Measurements from ENCODE around the gene LPCAT1.
"Not testable (repeated sequence)": the region's sequence is repeated elsewhere in the genome, so short reads cannot be mapped to it uniquely, and the experiment has no call there.

LPCAT1 gene

DNA sequence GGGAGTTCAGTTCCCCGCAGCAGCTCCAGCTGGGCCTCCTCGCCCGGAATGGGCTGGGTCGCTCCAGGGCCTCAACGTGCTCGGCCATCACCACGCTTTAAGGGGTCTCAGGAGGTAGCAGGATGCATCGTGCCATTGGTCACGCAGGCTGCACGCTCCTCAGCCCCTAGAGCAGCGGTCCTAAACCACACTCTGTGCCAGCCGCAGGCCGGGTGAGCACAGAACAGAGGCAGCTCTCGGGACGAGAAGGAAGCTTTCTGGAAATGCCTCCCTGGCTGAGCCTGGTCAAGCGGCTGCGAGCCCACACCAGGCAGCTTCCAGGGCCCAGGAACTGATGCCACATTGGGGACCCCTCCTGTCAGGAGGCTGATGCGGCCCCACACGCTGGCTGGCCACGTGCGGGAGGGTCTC, 39.3 kb upstream of the LPCAT1 start:
- H3K4me1 ChIP-seq (ENCODE audit: control insufficient read depth, insufficient read depth, low read length): peaks cover 25% of the 10 kb centered on the region
- no peak for DNase-seq (ENCODE audit: low read depth)

DNA sequence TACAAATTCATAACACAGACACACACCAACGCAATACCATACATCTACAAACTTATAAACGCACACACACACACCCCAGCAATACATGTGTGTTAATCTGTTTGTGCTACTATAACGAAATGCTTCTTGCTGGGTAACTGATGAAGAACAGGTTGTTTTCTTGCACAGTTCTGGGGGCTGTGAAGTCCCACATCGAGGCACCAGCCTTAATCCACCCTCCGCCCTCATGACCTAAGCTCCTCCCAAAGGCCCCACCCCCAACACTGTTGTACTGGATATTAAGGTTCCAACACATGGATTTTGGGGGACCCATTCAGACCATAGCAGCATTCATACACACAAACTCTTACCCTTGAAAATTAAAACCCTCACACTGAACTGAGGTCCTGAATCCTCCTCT, 38.8 kb upstream of the LPCAT1 start:
- Histone ChIP-seq H3K9ac (ENCODE audit: low read length) (no peak overlapping the region), H3K9me3 (ENCODE audit: control insufficient read depth, low read length) (no peaks in the 10 kb centered on the region), H3K4me1 (ENCODE audit: control insufficient read depth, insufficient read depth, low read length) (peaks cover 20% of the 10 kb centered on the region), H3K27me3 (replicated peaks; ENCODE audit: control insufficient read depth, insufficient read depth, low read length) (no peaks in the 10 kb centered on the region), H3K4me3 (ENCODE audit: low read length) (no peak overlapping the region), H3K36me3 (ENCODE audit: control insufficient read depth, insufficient read depth, low read length, severe bottlenecking) (no peaks in the 10 kb centered on the region)
- no peak for DNase-seq (ENCODE audit: low read depth)

More for the DNA sequence above, 39.3 kb upstream of the LPCAT1 start:
- H3K9me3 ChIP-seq (ENCODE audit: control insufficient read depth, low read length): no peaks in the 10 kb centered on the region
- no peak overlapping the region for H3K4me3 ChIP-seq (ENCODE audit: low read length)
- H3K36me3 ChIP-seq (ENCODE audit: control insufficient read depth, insufficient read depth, low read length, severe bottlenecking): no peaks in the 10 kb centered on the region
- no peaks in the 10 kb centered on the region for H3K27me3 ChIP-seq (replicated peaks; ENCODE audit: control insufficient read depth, insufficient read depth, low read length)
- H3K9ac ChIP-seq (ENCODE audit: low read length): no peak overlapping the region

DNA sequence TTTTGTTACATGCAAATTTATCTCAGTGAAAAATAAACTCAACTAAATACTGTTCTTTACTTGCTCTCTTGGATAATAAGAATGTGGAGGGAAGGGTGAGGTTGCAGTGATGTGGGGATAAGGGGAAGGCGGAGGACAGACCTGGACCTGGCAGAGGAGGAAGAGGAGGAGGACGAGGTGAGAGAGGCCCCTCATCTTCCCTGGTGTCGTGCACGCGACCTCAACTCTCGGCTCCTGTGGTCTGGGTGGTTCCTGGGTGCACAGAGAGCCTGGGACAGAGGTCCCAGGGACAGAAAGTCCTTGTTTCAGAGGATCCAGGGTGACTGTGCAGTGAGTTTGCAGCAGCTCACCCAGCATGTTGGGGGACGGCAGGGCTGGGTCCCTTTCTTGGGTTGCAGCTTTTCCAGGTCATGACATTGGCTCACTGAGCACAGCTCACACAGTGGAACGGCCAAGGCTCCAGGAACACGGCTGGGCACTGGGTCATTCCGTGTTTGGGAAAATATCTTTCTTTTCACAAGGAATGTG, 37.7 kb upstream of the LPCAT1 start:
- H3K27me3 ChIP-seq (replicated peaks; ENCODE audit: control insufficient read depth, insufficient read depth, low read length): no peaks in the 10 kb centered on the region

DNA sequence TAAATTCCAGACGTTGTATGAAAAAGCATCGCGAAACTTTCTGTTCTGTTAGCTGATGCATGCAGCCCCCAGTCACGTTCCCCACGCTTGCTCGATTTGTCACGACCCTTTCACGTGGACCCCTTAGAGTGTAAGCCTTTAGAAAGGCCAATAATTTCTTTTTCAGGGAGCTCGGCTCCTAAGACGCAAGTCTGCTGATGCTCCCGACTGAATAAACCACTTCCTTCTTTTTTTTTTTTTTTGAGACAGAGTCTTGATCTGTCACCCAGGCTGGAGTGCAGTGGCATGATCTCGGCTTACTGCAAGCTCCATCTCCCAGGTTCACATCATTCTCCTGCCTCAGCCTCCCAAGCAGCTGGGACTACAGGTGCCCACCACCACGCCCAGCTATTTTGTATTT, 36.7 kb upstream of the LPCAT1 start:
- not testable (repeated sequence) for H3K36me3 ChIP-seq (ENCODE audit: control insufficient read depth, insufficient read depth, low read length, severe bottlenecking); H3K9ac ChIP-seq (ENCODE audit: low read length); H3K4me1 ChIP-seq (ENCODE audit: control insufficient read depth, insufficient read depth, low read length); H3K4me3 ChIP-seq (ENCODE audit: low read length); H3K9me3 ChIP-seq (ENCODE audit: control insufficient read depth, low read length); DNase-seq (ENCODE audit: low read depth); H3K27me3 ChIP-seq (replicated peaks; ENCODE audit: control insufficient read depth, insufficient read depth, low read length)

More for the DNA sequence above, 37.7 kb upstream of the LPCAT1 start:
- DNase-seq (ENCODE audit: low read depth): no peak
- H3K9me3 ChIP-seq (ENCODE audit: control insufficient read depth, low read length): no peaks in the 10 kb centered on the region
- H3K36me3 ChIP-seq (ENCODE audit: control insufficient read depth, insufficient read depth, low read length, severe bottlenecking): no peaks in the 10 kb centered on the region
- no peak overlapping the region for H3K4me3 ChIP-seq (ENCODE audit: low read length)
- H3K9ac ChIP-seq (ENCODE audit: low read length): no peak overlapping the region
- peaks cover 12% of the 10 kb centered on the region for H3K4me1 ChIP-seq (ENCODE audit: control insufficient read depth, insufficient read depth, low read length)

DNA sequence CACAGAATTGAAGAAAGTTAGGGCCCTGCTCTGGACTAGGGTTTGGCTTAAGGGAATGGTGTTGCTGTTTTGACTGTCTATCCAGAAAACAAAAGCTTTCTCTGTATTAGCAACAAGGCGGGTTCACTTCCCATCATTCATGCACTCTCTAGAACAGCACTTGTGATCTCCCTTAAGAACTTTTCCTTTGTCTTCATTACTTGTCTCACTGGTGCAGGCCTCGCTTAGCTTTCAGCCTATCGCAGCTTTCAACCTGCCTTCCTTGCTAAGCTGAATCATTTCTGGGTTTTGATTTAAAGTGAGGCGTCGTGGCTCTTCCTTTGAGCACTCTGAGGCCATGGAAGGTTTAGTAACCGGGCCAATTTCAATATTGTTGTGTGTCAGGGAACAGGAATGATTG, 35.2 kb upstream of the LPCAT1 start:
- peaks cover 7% of the 10 kb centered on the region for H3K27me3 ChIP-seq (replicated peaks; ENCODE audit: control insufficient read depth, insufficient read depth, low read length)

DNA sequence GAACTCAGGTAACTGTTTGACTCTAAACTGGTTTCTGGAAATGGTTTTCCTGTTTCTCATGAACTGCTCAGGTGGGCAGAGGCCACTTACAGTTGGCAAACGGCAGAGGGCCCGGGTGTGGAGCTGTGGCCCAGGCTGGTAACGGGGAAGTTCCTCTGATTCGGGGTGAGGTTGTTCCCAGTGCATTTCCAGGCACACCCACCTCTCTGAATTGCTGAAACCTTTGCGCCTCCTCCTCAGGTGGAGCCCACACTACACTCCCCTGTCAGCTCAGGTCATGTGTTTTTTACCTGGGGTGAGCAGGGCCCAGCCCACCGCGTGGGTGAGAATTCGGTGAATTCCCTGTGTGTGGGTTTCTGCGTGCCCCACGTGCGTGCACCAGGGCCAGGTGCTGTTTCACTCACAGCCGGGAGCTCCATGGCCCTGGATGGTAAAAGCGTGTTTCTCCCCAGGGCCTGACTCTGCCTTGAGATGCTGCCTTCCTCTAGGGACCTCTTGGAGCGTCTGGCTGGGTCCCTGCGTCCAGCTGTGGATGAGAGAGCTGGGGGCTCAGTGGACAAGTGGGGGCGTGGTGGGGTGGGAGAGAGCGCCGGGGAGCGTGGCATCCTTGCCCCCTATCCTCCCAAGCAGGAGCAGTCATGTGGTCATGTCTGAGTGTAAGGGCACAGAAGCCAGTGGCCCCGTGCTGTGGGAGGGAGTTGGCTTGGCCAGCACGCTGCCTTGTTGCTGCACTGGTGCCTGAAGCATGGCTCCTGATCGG, 33.5 kb upstream of the LPCAT1 start:
- Histone ChIP-seq H3K4me1 (ENCODE audit: control insufficient read depth, insufficient read depth, low read length) (peaks cover 9% of the 10 kb centered on the region), H3K36me3 (ENCODE audit: control insufficient read depth, insufficient read depth, low read length, severe bottlenecking) (no peaks in the 10 kb centered on the region), H3K9me3 (ENCODE audit: control insufficient read depth, low read length) (no peaks in the 10 kb centered on the region), H3K27me3 (replicated peaks; ENCODE audit: control insufficient read depth, insufficient read depth, low read length) (peaks cover 10% of the 10 kb centered on the region), H3K9ac (ENCODE audit: low read length) (no peak overlapping the region), H3K4me3 (ENCODE audit: low read length) (no peak overlapping the region)
- no peak for DNase-seq (ENCODE audit: low read depth)

More for the DNA sequence above, 35.2 kb upstream of the LPCAT1 start:
- H3K36me3 ChIP-seq (ENCODE audit: control insufficient read depth, insufficient read depth, low read length, severe bottlenecking): no peaks in the 10 kb centered on the region
- no peak for DNase-seq (ENCODE audit: low read depth)
- H3K9me3 ChIP-seq (ENCODE audit: control insufficient read depth, low read length): no peaks in the 10 kb centered on the region
- no peak overlapping the region for H3K4me3 ChIP-seq (ENCODE audit: low read length)
- H3K4me1 ChIP-seq (ENCODE audit: control insufficient read depth, insufficient read depth, low read length): peaks cover 3% of the 10 kb centered on the region
- H3K9ac ChIP-seq (ENCODE audit: low read length): no peak overlapping the region

DNA sequence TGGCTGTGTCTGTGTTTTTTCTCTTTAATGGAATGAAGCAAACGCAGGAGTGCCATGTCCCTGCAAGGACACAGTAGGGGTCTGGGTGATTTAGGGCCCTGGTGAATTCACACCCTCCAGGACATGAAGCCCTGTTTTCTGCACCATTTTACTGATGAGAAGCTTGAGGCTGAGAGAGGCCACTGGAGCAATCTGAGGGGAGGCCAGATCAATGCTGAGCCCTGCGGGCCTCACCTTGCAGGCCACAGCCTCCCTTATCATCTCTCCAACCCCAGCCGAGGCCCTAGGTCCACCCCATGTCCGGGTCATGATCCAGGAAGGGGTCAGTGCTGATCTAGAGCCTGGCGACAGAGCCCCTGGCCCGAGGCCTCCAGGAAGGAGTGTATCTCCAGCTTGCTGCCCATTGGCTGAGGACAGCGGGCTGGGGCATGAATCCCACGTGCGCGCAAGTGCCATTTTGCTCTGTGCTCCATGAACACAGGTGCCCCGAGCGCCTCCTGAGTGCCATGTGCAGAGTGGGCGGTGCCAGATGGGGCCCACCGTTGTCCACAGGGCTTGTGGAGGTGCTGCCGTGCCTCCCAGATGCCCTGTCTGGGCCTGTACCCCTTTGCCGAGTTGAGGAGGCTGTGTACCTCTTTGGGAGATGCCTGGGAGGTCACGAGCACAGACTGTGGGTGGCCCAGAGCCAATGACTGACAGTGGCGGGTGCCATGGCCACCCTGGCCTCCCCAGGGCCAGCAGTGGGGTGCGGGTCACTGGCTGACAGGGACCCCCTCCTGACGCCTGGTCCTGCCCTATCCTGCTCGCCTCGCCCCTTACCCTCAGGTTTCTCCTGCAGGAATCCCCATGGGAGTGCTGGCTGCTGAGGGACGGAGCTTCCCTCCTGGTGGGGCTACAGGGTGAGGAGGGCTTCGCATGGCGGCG, 32.3 kb upstream of the LPCAT1 start:
- DNase-seq (ENCODE audit: low read depth): no peak
- peaks cover 10% of the 10 kb centered on the region for H3K27me3 ChIP-seq (replicated peaks; ENCODE audit: control insufficient read depth, insufficient read depth, low read length)

DNA sequence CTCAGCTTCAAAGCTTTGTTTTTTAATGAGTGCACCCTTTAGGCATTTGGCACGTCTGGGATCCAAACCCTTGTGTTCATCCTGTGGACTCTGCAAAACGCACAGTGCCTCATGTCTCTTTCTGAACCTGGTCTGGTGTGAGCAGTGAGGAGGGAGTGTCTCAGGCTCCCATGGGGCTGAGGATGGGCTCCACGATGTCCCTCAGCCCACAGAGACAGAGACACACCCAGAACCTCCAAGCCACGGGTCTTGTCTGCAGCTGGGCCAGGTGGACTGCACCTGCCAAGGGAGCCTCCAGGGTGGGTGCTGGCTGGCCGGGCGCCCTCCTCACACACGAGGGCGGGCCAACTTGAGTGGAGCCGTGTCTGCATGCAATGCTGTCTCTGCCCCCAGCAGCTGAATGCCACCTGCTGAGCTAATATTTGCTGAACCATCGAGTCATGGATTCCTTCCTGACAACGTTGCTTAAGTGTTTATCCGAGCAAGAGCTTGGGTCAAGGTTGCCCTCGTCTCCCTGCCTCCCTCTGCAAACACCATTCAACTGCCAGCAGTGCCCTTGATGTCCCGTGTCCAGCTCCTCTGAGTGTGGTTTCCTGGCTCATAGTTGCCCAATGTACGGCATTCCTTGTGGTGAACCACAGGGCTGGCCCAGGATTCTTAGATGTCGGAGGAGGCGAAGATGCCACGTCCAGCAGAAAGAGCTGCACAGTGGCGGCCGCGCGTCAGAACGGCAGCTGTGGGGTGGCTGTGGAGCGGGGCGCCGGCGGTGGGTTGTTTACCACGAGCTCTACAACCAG, 31.4 kb upstream of the LPCAT1 start:
- no peaks in the 10 kb centered on the region for H3K36me3 ChIP-seq (ENCODE audit: control insufficient read depth, insufficient read depth, low read length, severe bottlenecking)
- H3K9me3 ChIP-seq (ENCODE audit: control insufficient read depth, low read length): no peaks in the 10 kb centered on the region
- peaks cover 10% of the 10 kb centered on the region for H3K27me3 ChIP-seq (replicated peaks; ENCODE audit: control insufficient read depth, insufficient read depth, low read length)
- peak; percentile 88 for DNase-seq (ENCODE audit: low read depth)
- H3K4me1 ChIP-seq (ENCODE audit: control insufficient read depth, insufficient read depth, low read length): peaks cover 13% of the 10 kb centered on the region
- H3K4me3 ChIP-seq (ENCODE audit: low read length): no peak overlapping the region
- H3K9ac ChIP-seq (ENCODE audit: low read length): no peak overlapping the region

More for the DNA sequence above, 32.3 kb upstream of the LPCAT1 start:
- H3K4me3 ChIP-seq (ENCODE audit: low read length): no peak overlapping the region
- no peaks in the 10 kb centered on the region for H3K36me3 ChIP-seq (ENCODE audit: control insufficient read depth, insufficient read depth, low read length, severe bottlenecking)
- no peaks in the 10 kb centered on the region for H3K9me3 ChIP-seq (ENCODE audit: control insufficient read depth, low read length)
- H3K9ac ChIP-seq (ENCODE audit: low read length): no peak overlapping the region
- peaks cover 13% of the 10 kb centered on the region for H3K4me1 ChIP-seq (ENCODE audit: control insufficient read depth, insufficient read depth, low read length)

DNA sequence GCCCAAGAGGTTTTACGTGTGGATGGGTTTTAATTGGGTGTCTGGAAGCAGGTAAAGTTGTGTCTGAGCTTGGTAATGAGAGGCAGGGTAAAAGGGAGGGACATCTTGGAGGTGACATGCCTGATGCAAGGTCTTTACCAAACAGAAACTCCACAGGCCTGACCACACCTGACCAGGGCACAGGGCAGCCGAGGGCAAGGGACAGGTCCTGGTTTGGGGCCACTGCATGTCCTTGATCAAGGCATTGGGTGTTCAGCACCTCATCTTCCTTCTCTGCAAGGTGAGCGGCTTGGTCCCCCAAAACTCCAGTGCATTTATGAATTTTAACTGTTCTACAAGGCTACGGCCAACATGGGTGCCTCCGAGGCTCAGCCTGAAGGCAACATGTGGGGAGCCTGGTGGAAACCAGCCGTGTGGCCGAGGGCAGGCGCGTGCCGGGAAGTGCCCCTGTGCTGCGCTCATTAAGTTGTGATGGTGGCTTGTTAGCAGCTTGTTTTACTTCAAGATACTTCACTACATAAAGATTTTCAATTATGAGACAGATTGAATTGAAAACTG, 30.7 kb upstream of the LPCAT1 start:
- Histone ChIP-seq H3K4me1 (ENCODE audit: control insufficient read depth, insufficient read depth, low read length) (peaks cover 13% of the 10 kb centered on the region), H3K36me3 (ENCODE audit: control insufficient read depth, insufficient read depth, low read length, severe bottlenecking) (no peaks in the 10 kb centered on the region), H3K9ac (ENCODE audit: low read length) (no peak overlapping the region), H3K4me3 (ENCODE audit: low read length) (no peak overlapping the region), H3K9me3 (ENCODE audit: control insufficient read depth, low read length) (no peaks in the 10 kb centered on the region), H3K27me3 (replicated peaks; ENCODE audit: control insufficient read depth, insufficient read depth, low read length) (peaks cover 10% of the 10 kb centered on the region)
- DNase-seq (ENCODE audit: low read depth): no peak

DNA sequence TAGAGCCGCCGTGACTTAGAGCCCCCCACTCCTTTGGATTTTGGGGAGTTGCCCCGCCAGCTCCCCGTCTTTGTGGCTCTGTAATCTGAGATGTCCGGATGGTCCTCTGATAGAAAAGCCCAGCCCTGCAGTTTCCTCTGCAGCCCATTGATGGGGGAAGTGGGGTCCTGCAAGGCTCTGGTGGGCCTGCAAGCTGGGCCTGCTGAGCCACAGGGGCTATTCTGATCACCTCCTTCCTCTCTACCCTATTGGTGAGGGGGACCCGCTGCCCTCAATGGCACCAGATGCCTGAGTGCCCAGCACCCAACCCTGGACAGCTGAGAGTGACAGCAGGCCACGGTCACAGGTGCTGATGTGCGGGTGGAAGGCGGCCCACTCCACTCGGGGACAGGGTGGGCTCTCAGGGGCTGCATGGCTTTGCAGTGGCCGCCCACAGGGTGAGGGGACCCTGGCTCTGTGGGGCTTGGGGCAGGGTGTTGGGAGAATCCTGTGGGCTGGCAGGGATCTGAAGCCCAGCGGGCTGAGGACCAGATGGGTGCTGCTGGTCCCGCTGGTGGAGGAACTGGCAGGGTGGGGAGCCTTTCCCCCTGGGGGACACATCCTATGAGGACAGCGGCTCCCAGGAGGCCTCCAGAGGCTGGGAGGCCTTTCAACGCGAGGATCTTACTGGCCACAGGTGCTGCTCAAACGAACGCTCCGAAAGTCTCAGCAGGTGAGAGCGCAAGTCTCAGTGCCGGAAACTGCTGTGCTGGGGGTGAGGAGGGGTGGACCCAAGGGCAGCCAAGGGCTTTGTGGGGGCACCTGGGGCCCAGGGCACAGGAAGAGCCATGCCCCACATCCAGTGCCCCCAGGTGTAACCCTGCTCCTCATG, 30.0 kb upstream of the LPCAT1 start:
- H3K9me3 ChIP-seq (ENCODE audit: control insufficient read depth, low read length): no peaks in the 10 kb centered on the region
- DNase-seq (ENCODE audit: low read depth): no peak
- H3K4me3 ChIP-seq (ENCODE audit: low read length): no peak overlapping the region

More for the DNA sequence above, 30.0 kb upstream of the LPCAT1 start:
- H3K4me1 ChIP-seq (ENCODE audit: control insufficient read depth, insufficient read depth, low read length): peaks cover 13% of the 10 kb centered on the region
- no peak overlapping the region for H3K9ac ChIP-seq (ENCODE audit: low read length)
- peaks cover 10% of the 10 kb centered on the region for H3K27me3 ChIP-seq (replicated peaks; ENCODE audit: control insufficient read depth, insufficient read depth, low read length)
- H3K36me3 ChIP-seq (ENCODE audit: control insufficient read depth, insufficient read depth, low read length, severe bottlenecking): no peaks in the 10 kb centered on the region
